Keratinocyte (primary cell): ENCODE results near the gene TRIM3. TPM values are rescaled to one million over a fixed set of nuclear protein-coding genes. Genes with fewer than 3 reads are reported as not detected.

Experiments used
- DNase-seq: peaks from one replicate; pipeline ENCODE4 v3.0.0-alpha.2; 2011; ENCODE audit warnings: low read depth, missing footprints, low spot score
- FAIRE-seq: peaks from 2 replicates; lab custom pipeline; 2011; peaks lifted over from hg19 to GRCh38; lab: Jason Lieb, UNC
- H2AFZ ChIP-seq: 2 replicates; pipeline ENCODE4 v1.6.0; 2012; ENCODE audit warnings: low read length, control low read depth, inconsistent platforms; ENCODE audit not compliant: control insufficient read depth
- H3K27ac ChIP-seq: 2 replicates; pipeline ENCODE4 v1.5.1; 2011; ENCODE audit warnings: low read length; ENCODE audit not compliant: control insufficient read depth, insufficient read depth
- H3K27me3 ChIP-seq: 3 replicates; pipeline ENCODE4 v1.6.0; 2011; ENCODE audit warnings: low read length; ENCODE audit not compliant: control insufficient read depth, insufficient read depth; ENCODE audit errors: extremely low read depth
- H3K36me3 ChIP-seq, 2 experiments: 2 replicates in 1 of 2; 3 replicates in 1 of 2; pipeline ENCODE4 v1.5.1; 2011; ENCODE audit warnings: low read length in 2 of 2, mild to moderate bottlenecking in 1 of 2; ENCODE audit not compliant: control insufficient read depth in 2 of 2, insufficient read depth in 2 of 2; ENCODE audit errors: extremely low read depth in 1 of 2
- H3K4me1 ChIP-seq: 3 replicates; pipeline ENCODE4 v1.5.1; 2011; ENCODE audit warnings: low read length; ENCODE audit not compliant: control insufficient read depth, insufficient read depth; ENCODE audit errors: extremely low read depth
- H3K4me2 ChIP-seq: 3 replicates; pipeline ENCODE4 v1.6.0; 2011; ENCODE audit warnings: low read depth, low read length; ENCODE audit not compliant: control insufficient read depth, insufficient read depth; ENCODE audit errors: extremely low read depth
- H3K4me3 ChIP-seq, 3 experiments: fragments of 200-600 bp in 1 of 3; sonication (generic) in 1 of 3; 2 replicates in 2 of 3; 3 replicates in 1 of 3; pipeline ENCODE4 v1.5.1; 2011 to 2016; ENCODE audit warnings: low read length in 3 of 3, mild to moderate bottlenecking in 3 of 3, control low read depth in 2 of 3, inconsistent platforms in 1 of 3, low read depth in 1 of 3, mixed read lengths in 1 of 3, mixed run types in 1 of 3, moderate library complexity in 1 of 3; ENCODE audit not compliant: control insufficient read depth in 2 of 3, insufficient read depth in 2 of 3; ENCODE audit errors: extremely low read depth in 1 of 3
- H3K79me2 ChIP-seq: 2 replicates; pipeline ENCODE4 v1.6.0; 2012; ENCODE audit warnings: low read length; ENCODE audit not compliant: control insufficient read depth, insufficient read depth
- H3K9ac ChIP-seq: 3 replicates; pipeline ENCODE4 v1.6.0; 2011; ENCODE audit warnings: low read length; ENCODE audit not compliant: control insufficient read depth, insufficient read depth; ENCODE audit errors: extremely low read depth
- H3K9me1 ChIP-seq: 3 replicates; pipeline ENCODE4 v1.6.0; 2011; ENCODE audit warnings: low read length; ENCODE audit not compliant: control insufficient read depth, insufficient read depth; ENCODE audit errors: extremely low read depth
- H3K9me3 ChIP-seq: 2 replicates; pipeline ENCODE4 v1.5.1; 2012; ENCODE audit warnings: low read depth, low read length; ENCODE audit not compliant: control insufficient read depth
- H4K20me1 ChIP-seq: 3 replicates; pipeline ENCODE4 v1.6.0; 2011; ENCODE audit warnings: low read length; ENCODE audit not compliant: control insufficient read depth, insufficient read depth; ENCODE audit errors: extremely low read depth
- CTCF ChIP-seq, 3 experiments: IDR thresholded peaks in 1 of 3; conservative IDR thresholded peaks in 1 of 3; optimal IDR thresholded peaks in 1 of 3; 2 replicates in 2 of 3; 3 replicates in 1 of 3; pipeline versions ENCODE3 to v1.5.1; 2011; ENCODE audit warnings: low read length in 3 of 3, mild to moderate bottlenecking in 3 of 3, moderate library complexity in 2 of 3, control low read depth in 1 of 3, inconsistent platforms in 1 of 3; ENCODE audit not compliant: insufficient read depth in 2 of 3; ENCODE audit errors: extremely low read depth in 1 of 3
- EZH2 ChIP-seq: IDR thresholded peaks from one replicate; pipeline ENCODE4 v1.6.1; 2012; ENCODE audit warnings: inconsistent platforms, mild to moderate bottlenecking, low read length, moderate library complexity
- dilution Hi-C: fragments of 300-500 bp; cut with MboI; formaldehyde crosslinking; loops from one replicate; pipeline ENCODE4 v1.7.0; 2020; ENCODE audit warnings: low sequenced_read_pairs; ENCODE audit not compliant: extremely low pct_ligation_motif_present
- polyA plus RNA-seq, 5 experiments: library from polyadenylated mRNA; depleted of rRNA in 3 of 5; stranded (reverse) in 3 of 5; stranded (forward) in 1 of 5; unstranded in 1 of 5; fragments of >200 nt; gene quantifications; 1 replicate in 1 of 5; 2 replicates in 3 of 5; 3 replicates in 1 of 5; pipeline versions ENCODE4 v1.2.1 to v1.2.3, GENCODE V29; 2011 to 2012; ENCODE audit warnings: missing spikeins in 2 of 5, low read depth in 1 of 5, low replicate concordance in 1 of 5

Gene TRIM3
- polyA plus RNA-seq, 1 donor (not counting 4 experiments of a cell fraction or from before 2014, with no cell fraction given): 10.3 TPM

DNA sequence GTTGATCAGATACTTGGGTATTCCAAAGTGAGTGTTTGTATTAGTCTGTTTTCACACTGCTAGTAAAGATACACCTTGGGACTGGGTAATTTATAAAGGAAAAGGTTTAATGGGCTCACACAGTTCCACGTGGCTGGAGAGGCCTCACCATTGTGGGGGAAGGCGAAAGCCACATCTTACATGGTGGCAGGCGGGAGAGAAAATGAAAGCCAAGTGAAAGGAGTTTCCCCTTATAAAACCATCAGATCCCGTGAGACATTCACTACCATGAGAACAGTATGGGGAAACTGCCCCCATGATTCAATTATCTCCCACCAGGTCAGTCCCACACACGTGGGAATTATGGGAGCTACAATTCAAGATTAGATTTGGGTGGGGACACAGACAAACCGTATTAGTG lies 14.6 kb upstream of the TRIM3 start:
- Histone ChIP-seq H3K36me3 (peaks cover 22 to 24% of the 10 kb centered on the region in 2 experiments), H3K79me2 (peaks cover 9% of the 10 kb centered on the region), H2AFZ (no peak overlapping the region), H3K4me3 (no peak overlapping the region), H3K9me3 (no peaks in the 10 kb centered on the region), H3K9ac (no peak overlapping the region), H3K4me1 (no peaks in the 10 kb centered on the region), H3K4me2 (no peak overlapping the region), H3K27ac (no peak overlapping the region), H4K20me1 (peaks cover 2% of the 10 kb centered on the region), H3K9me1 (no peaks in the 10 kb centered on the region), H3K27me3 (no peaks in the 10 kb centered on the region)
- dilution Hi-C loops: no loop called here
- DNase-seq (no peak), FAIRE-seq (no peak)
- TF ChIP-seq CTCF (optimal IDR thresholded peaks at IDR 0.05 in 1 of 3, IDR thresholded peaks at IDR 0.05 in 1 of 3, conservative IDR thresholded peaks at IDR 0.05 in 1 of 3; ENCODE audit: extremely low read depth in 1 of 3, insufficient read depth in 2 of 3, low read length in 3 of 3) (no peak), EZH2 (no peak)

DNA sequence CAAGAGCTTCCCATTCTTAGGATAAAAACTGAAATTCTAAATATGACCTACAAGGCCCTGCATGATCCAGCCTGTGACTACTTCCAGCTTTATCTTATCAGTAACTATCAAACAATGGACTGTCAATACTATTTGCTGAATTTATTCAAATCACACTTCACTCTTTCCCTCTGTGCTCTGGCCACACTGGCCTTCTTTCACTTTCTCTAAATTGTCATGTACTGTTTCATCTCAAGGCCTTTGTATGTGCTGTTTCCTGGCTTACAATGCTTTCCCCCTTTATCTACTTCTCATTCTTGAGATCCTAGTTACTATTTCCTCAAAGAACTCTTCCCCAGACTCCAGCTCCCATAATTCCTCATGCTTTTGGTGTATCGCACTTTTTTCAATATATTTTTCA lies 13.2 kb upstream of the TRIM3 start:
- H4K20me1 ChIP-seq: peaks cover 2% of the 10 kb centered on the region
- FAIRE-seq (no peak), DNase-seq (no peak)
- no peak overlapping the region for H3K9ac ChIP-seq
- H3K9me3 ChIP-seq: no peaks in the 10 kb centered on the region
- peaks cover 23% of the 10 kb centered on the region for H3K79me2 ChIP-seq
- no peak overlapping the region for H3K4me3 ChIP-seq
- H3K27ac ChIP-seq: no peak overlapping the region
- TF ChIP-seq CTCF (optimal IDR thresholded peaks at IDR 0.05 in 1 of 3, IDR thresholded peaks at IDR 0.05 in 1 of 3, conservative IDR thresholded peaks at IDR 0.05 in 1 of 3; ENCODE audit: extremely low read depth in 1 of 3, insufficient read depth in 2 of 3, low read length in 3 of 3) (no peak), EZH2 (no peak)
- H3K4me1 ChIP-seq: peaks cover 8% of the 10 kb centered on the region
- H3K36me3 ChIP-seq: peaks cover 26 to 35% of the 10 kb centered on the region in 2 experiments
- no peak overlapping the region for H2AFZ ChIP-seq
- no peaks in the 10 kb centered on the region for H3K27me3 ChIP-seq
- dilution Hi-C loops: no loop called here
- no peak overlapping the region for H3K4me2 ChIP-seq
- no peaks in the 10 kb centered on the region for H3K9me1 ChIP-seq
